ENCODE data around the gene ARHGAP27.
"Not testable (repeated sequence)": the region's sequence is repeated elsewhere in the genome, so short reads cannot be mapped to it uniquely, and the experiment has no call there.

Gene ARHGAP27

DNA sequence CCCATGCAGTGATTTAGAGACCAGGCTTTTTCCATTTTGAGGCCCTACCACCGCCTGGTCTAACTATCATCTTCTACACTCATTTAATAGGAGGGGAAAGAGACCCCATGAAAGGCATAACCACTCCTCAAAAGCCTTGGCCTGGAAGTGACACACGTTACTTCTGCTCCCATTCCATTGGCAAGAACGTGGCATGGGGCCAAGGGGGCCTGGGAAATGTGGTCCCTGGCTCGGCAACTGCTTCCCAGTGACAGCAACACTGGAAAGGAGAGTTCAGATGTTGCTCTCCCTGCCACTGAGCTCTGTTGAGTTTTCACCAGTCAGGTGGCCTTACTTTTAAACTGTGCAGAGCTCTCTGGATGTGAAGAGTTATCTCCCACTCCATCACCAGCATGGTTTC, 70.7 kb downstream of the ARHGAP27 start:
- DNase-seq = no peak

DNA sequence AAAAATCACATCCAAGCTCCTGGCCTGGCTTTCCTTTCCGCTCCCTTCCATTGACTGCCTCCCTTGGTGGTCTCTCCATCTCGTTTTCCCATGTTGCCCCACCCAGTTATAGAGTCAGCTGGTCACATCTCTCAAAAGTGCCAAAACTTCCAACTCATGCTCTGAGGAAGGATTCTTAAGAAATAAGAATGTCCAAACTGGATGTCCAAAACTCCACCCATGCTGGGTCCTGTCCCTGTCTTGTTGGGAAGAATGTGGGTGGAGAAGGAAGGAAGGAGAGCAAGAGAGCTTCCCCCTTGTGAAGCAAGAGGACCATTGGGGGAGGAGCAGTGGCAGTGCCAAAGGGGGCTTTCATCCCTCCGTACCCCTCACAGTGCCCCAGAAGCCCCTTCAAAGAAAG, 71.2 kb downstream of the ARHGAP27 start:
- no peak for DNase-seq

DNA sequence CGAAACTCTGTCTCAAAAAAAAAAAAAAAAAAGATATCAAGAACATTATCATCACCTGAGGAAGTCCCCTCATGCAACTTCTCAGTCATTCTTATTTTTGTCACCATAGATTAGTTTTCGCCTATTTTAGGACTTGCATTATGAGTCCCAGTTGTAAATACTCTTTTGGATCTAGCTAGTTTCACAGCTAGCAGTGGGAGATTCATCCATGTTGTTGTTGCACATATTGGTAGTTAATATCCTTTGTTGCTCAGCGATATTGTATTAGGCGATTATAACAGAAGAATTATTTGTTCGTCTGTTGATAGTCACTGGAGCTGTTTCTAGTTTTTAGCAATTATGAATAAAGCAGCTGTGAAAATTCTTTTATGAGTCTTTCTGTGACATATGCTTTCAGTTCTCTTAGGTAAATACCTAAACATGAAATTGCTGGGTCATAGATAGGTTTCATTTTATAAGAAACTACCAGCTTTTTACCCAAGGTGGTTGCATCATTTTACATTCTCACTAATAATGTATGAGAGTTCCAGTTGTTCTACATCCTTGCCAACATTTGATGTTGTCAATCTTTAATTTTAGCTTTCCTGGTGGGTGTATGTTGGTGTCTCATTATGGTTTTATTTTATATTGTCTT, 75.2 kb downstream of the ARHGAP27 start:
- no peak for DNase-seq

DNA sequence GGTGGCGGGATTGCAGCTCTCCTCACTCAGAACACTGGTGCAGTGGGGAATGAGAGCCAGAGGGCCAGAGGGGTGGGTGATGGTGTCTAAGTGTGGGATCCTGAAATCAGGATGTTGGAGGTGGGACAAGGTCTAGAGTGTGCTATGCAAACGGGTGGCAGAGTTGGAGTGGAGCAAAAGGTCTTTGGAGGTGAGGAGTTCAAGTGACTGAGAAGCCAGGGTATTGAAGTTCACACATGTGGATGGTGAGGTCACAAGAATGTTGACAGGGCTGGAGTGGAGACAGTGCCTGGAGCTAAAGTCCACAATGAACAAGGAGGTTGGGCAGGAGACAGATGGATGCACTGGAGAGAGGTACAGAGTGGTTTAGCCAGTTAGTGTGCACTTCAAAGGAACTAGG, 77.6 kb downstream of the ARHGAP27 start:
- DNase-seq = no peak

DNA sequence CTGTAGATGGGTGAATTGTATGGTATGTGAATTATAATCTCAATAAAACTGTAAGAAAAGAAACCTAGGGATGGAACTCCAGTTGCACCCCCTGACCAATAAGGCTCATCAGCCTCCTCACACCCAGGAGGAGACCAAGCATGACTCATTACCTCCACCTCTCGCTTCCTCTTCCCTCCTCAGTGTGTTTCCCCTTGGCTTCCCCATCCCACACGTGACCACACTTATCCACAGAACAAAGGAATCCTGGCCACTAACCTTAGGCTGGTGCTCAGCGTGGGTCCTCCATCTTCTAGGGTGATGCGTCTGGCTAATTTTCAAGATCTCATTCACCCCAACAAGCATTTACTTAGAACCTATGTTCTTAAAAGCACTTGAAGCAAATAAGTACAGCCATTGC, 79.6 kb downstream of the ARHGAP27 start:
- no peak for DNase-seq

DNA sequence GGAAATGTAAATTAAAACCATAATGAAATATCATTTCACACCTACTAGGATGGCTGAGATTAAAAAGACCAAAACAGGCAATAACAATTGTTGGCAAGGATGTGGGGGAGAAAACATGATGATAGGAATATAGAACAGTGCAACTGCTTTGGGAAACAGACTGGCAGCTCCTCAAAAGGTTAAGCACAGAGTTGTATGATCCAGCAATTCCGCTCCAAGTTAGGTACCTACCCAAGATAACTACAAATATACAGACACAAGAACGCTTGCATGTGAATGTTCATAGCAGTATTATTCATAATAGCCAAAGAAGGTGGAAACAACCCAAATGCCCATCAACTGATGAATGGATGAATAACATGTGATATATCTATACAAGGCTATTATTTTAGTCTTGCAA, 80.8 kb downstream of the ARHGAP27 start:
- no peak for DNase-seq

DNA sequence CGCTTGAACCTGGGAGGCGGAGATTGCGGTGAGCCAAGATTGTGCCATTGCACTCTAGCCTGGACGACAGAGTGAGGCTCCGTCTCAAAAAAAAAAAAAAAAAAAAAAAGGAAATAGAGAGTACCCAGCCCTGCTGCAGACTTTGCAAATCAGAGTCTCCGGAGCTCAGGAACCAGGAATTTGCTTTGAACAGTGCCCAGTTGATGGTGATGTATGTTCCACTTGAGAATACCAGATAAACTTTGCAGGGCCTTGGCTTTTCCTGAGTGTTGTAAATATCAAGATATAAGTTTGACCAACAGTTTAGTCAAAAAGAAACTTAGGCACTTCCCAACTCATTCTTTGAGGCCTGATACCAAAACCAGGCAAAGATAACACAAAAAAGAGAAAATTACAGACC, 85.2 kb downstream of the ARHGAP27 start:
- no peak for DNase-seq

DNA sequence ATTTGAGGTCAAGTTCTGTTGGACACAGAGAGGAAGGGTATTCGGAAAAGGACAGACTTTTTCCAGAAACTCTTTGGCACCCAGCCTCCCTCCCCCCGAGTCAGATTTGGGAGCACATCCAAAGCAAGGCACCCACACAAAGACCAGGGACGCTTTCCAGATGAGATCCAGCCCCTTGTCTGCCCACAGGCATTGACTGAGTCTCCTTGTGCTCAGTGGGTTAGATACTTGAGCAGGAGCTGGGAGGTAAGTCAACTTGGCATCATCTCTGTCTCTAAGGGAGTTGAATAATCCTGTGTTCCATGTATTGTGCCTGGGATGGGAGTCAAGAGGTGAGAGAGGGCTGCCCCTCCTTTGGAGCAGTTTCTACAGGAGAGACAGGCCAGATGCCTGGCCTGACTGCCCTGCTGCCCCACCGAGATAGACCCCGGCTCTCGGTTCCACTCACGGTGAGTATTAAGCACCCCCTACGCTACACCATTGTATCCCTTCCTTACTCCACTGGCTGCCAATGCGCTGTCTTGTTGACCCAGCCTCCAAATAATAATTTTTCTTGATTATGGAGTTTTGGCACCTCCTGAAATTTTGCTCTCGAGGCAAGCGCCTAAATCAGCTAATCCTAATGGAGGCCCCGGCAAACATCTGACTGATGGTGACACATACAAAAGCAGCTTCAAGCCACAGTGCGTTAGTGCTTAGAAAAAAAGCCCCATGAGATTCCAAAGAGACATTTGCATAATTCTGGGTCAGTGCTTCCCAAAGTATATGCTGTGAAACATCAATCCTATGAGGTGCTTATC, 86.3 kb downstream of the ARHGAP27 start:
- DNase-seq = no peak

DNA sequence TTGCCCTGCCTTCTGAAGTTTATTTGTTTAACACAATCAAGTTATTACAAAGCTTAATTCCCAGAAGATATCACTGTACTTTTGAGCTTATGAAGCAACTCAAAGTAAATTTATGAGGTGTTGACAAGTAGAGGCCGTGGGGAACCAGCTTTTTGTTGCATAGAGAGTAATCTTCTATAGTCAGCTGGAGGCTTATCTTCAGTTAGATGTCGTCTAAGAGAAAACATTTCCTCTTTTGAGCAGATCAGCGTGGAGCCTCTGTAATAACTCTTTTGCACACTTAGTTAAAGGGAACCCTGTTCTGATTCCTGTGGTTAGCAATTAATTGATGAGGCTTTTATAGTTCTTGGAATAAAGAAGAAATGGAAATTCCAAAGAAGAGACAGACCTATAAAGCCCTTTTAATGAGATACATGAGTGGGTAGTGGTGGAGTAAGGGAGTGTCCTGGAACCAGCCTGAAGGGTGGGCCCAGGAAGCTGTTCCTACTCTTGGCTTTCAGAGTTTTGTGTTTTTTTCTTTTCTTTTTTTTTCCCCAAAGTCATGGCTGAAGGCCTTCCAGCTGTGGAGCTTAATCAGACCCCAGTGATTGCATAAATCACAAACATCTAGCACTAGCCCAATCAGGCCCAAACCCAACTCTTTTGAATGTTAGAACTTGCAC, 87.0 kb downstream of the ARHGAP27 start:
- no peak for DNase-seq

DNA sequence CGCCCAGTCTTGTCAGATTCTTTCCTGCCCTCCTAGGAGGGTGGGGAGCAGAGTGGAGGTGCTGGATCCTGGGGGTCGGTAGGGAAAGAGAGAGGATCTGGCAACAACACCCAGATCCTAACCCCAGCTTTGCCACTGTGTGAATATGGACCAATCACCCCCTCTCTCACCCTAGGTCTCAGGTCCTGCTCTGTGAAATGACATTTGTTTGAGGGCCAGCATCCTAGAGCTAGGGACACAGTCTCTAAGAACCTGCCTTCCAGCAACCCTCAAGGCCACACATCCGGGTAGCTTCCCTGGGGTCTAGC, 87.5 kb downstream of the ARHGAP27 start:
- DNase-seq = no peak

DNA sequence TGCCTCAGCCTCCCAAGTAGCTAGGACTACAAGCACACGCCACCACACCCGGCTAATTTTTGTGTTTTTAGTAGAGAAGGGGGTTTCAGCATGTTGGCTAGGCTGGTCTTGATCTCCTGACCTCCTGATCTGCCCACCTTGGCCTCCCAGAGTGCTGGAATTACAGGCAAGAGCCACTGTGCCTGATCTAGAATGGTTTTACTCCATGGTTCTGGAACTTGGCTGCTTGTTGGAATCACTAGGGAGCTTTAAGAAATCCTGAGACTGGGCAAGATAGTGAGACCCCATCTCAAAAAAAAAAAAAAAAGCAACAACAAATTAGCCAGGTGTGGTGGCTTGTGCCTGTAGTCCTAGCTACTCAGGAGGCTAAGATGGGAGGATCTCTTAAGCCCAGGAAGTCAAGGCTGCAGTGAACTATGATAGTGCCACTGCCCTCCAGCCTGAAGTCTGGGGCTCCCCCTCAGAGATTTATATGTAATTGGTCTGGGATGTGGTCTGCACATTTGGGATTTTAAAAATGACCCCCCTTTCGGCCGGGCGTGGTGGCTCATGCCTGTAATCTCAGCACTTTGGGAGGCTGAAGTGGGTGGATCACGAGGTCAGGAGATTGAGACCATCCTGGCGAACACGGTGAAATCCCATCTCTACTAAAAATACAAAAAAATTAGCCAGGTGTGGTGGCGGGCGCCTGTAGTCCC, 88.6 kb downstream of the ARHGAP27 start:
- DNase-seq = not testable (repeated sequence)

All from activated effector memory CD4-positive, alpha-beta T cell treated with Interleukin-2 at 50 U/mL for 16 hours (primary cell).